8988T (cell line): ENCODE data around the gene STX4.

Experiments
- DNase-seq: peaks from one replicate; pipeline ENCODE4 v3.0.0; 2011

STX4 gene

GRCh38 chr16:31071861-31072260, 38.5 kb downstream of the STX4 start:
- DNase-seq = peak; percentile 1

- peak; percentile 33 for DNase-seq
Observed at GRCh38 chr16:31072540-31073141, 39.3 kb downstream of the STX4 start.

- peak; percentile 79 for DNase-seq
Observed at GRCh38 chr16:31073142-31073969, 40.0 kb downstream of the STX4 start.

GRCh38 chr16:31073970-31074813, 40.8 kb downstream of the STX4 start, which contains the start of the genes ZNF646 and ZNF668:
TSS of gene ZNF646 (plus strand) at chr16:31074422. CDS start at chr16:31076325, 1,903 bp downstream.
TSS of gene ZNF668 (minus strand) at chr16:31074240. CDS start at chr16:31064459, 9,781 bp downstream.
- peak; percentile 96 for DNase-seq

- DNase-seq = no peak
Observed at GRCh38 chr16:31074814-31075183, 41.4 kb downstream of the STX4 start.

GRCh38 chr16:31076319-31076718, 43.0 kb downstream of the STX4 start:
- no peak for DNase-seq

GRCh38 chr16:31077024-31077423, 43.7 kb downstream of the STX4 start:
- peak; percentile 5 for DNase-seq

GRCh38 chr16:31077592-31078396, 44.4 kb downstream of the STX4 start:
- DNase-seq = peak; percentile 17

- peak; percentile 7 for DNase-seq
Observed at GRCh38 chr16:31078597-31079341, 45.4 kb downstream of the STX4 start.

- DNase-seq = peak; percentile 8
Observed at GRCh38 chr16:31079342-31079944, 46.1 kb downstream of the STX4 start.

GRCh38 chr16:31080035-31080629, 46.8 kb downstream of the STX4 start:
- peak; percentile 5 for DNase-seq

GRCh38 chr16:31080756-31081419, 47.5 kb downstream of the STX4 start:
- DNase-seq = peak; percentile 9

GRCh38 chr16:31081428-31082351, 48.3 kb downstream of the STX4 start:
- DNase-seq = peak; percentile 11

GRCh38 chr16:31082368-31083045, 49.1 kb downstream of the STX4 start:
- peak; percentile 12 for DNase-seq

- DNase-seq = peak; percentile 2
Observed at GRCh38 chr16:31083081-31083480, 49.7 kb downstream of the STX4 start.

- DNase-seq = peak; percentile 23
Observed at GRCh38 chr16:31083556-31083955, 50.2 kb downstream of the STX4 start.

- no peak for DNase-seq
Observed at GRCh38 chr16:31083981-31084380, 50.6 kb downstream of the STX4 start.

- no peak for DNase-seq
Observed at GRCh38 chr16:31084584-31085302, 51.4 kb downstream of the STX4 start.
